Measurements from ENCODE around the gene TMTC2.

- no peak for TF ChIP-seq TEAD4 (IDR thresholded peaks at IDR 0.05)
- TF ChIP-seq MAX (IDR thresholded peaks at IDR 0.05), result no peak
- TF ChIP-seq EP300 (IDR thresholded peaks at IDR 0.05; ENCODE audit: borderline replicate concordance), result no peak
- TF ChIP-seq CEBPB (IDR thresholded peaks at IDR 0.05), result no peak
- TF ChIP-seq TAF1 (IDR thresholded peaks at IDR 0.05; ENCODE audit: low read depth), result no peak
- TF ChIP-seq RAD21 (IDR thresholded peaks at IDR 0.05; ENCODE audit: low read depth), result no peak
- TF ChIP-seq, protein P1, sequence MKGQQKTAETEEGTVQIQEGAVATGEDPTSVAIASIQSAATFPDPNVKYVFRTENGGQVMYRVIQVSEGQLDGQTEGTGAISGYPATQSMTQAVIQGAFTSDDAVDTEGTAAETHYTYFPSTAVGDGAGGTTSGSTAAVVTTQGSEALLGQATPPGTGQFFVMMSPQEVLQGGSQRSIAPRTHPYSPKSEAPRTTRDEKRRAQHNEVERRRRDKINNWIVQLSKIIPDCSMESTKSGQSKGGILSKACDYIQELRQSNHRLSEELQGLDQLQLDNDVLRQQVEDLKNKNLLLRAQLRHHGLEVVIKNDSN (IDR thresholded peaks at IDR 0.05), result no peak
- TF ChIP-seq NFIC (IDR thresholded peaks at IDR 0.05), result no peak
- TF ChIP-seq TCF12 (IDR thresholded peaks at IDR 0.05; ENCODE audit: low read depth), result no peak
- TF ChIP-seq YY1 (IDR thresholded peaks at IDR 0.05; ENCODE audit: low read depth), result no peak
- TF ChIP-seq, protein P2, sequence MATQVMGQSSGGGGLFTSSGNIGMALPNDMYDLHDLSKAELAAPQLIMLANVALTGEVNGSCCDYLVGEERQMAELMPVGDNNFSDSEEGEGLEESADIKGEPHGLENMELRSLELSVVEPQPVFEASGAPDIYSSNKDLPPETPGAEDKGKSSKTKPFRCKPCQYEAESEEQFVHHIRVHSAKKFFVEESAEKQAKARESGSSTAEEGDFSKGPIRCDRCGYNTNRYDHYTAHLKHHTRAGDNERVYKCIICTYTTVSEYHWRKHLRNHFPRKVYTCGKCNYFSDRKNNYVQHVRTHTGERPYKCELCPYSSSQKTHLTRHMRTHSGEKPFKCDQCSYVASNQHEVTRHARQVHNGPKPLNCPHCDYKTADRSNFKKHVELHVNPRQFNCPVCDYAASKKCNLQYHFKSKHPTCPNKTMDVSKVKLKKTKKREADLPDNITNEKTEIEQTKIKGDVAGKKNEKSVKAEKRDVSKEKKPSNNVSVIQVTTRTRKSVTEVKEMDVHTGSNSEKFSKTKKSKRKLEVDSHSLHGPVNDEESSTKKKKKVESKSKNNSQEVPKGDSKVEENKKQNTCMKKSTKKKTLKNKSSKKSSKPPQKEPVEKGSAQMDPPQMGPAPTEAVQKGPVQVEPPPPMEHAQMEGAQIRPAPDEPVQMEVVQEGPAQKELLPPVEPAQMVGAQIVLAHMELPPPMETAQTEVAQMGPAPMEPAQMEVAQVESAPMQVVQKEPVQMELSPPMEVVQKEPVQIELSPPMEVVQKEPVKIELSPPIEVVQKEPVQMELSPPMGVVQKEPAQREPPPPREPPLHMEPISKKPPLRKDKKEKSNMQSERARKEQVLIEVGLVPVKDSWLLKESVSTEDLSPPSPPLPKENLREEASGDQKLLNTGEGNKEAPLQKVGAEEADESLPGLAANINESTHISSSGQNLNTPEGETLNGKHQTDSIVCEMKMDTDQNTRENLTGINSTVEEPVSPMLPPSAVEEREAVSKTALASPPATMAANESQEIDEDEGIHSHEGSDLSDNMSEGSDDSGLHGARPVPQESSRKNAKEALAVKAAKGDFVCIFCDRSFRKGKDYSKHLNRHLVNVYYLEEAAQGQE (IDR thresholded peaks at IDR 0.05; ENCODE audit: low read depth), result no peak
- no peak for TF ChIP-seq CREB1 (IDR thresholded peaks at IDR 0.05; ENCODE audit: low read depth)
- no peak for TF ChIP-seq FOXM1 (IDR thresholded peaks at IDR 0.05; ENCODE audit: borderline replicate concordance, low read depth)
Observed at GRCh38 chr12:82835217-82835616, 148.5 kb downstream of the TMTC2 start.
